Activated effector memory CD4-positive, alpha-beta T cell treated with anti-CD3 and anti-CD28 coated beads, Interleukin-2, amount 50 U/mL, for 16 hours (primary cell): ENCODE measurements around the gene TMEM47.

Experiments
- DNase-seq: peaks from one replicate; pipeline ENCODE4 v3.0.0-alpha.2; 2020

Gene TMEM47

DNA sequence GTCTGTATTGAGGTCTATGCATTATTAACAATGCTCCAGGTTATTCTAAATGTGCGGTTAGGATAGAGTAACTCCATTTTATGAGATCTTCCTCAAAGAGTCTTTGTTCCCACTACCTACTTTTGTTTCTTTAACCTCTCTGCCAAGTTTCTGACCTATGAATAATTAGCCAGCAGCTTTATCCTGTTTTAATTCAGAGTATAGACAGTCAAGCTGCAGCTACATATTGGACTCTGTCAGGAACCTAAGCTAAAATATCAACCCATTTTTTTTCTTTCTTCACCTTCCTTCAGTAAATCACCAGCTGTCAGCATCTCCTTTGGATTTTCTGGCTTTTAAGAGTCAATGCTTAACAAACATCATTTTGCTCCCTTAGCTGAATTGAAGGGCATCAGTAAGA lies 72.3 kb downstream of the TMEM47 start:
- DNase-seq, result no peak

DNA sequence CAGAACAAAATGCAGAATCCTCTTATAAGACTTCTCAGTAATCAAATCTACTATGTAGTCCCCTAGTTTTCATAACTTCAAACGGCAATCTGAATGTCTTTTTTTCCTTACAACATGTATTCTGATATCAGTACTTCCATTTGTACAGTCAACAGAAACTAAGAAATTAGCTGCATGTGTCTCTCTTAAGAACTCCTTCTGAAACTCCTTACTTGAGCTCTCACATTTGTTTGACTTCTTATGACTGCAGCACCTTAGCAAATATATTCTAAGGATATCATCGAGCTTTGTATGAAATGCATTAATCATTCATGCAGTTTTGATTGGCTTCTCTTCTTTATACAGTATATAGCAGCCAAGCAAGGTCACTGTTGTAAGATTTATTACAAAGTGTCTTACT lies 77.0 kb downstream of the TMEM47 start:
- no peak for DNase-seq

GRCh38 chrX:34578237-34578636 lies 78.8 kb downstream of the TMEM47 start:
- no peak for DNase-seq
